Naive thymus-derived CD4-positive, alpha-beta T cell (primary cell): ENCODE results near the gene CRB2. TPM values are rescaled to one million over a fixed set of nuclear protein-coding genes. Genes with fewer than 3 reads are reported as not detected.

Experiments used
- ATAC-seq: fragments of 150-1000 bp; cut with Tn5 transposase; 2 replicates; pipeline ENCODE4 v1.10.0; 2021; ENCODE audit warnings: mild to moderate bottlenecking, moderate library complexity
- CTCF ChIA-PET: fragments of 350-600 bp; sonication (Branson Sonifier 250); formaldehyde crosslinking; loops from one replicate; lab custom pipeline; 2021; ENCODE audit warnings: antibody characterized with exemption; lab: Charles Lee
- POLR2A ChIA-PET: fragments of 350-600 bp; sonication (Branson Sonifier 250); formaldehyde crosslinking; loops from one replicate; lab custom pipeline; 2021; ENCODE audit warnings: antibody characterized with exemption, inconsistent platforms; lab: Charles Lee
- DNase-seq, 9 donors: peaks; one replicate each; pipeline versions ENCODE4 v3.0.0 to v3.0.0-alpha.2; 2020 to 2022; ENCODE audit warnings: mixed read lengths in 1 of 9
- H3K27ac ChIP-seq: one replicate; pipeline ENCODE4 v1.7.0; 2013; ENCODE audit warnings: mild to moderate bottlenecking, low read depth, low read length, moderate library complexity
- H3K27me3 ChIP-seq, 2 donors: one replicate each; pipeline ENCODE4 v1.7.0; 2013; ENCODE audit warnings: low read length in 2 of 2, mild to moderate bottlenecking in 2 of 2, moderate library complexity in 2 of 2; ENCODE audit not compliant: control insufficient read depth in 2 of 2, insufficient read depth in 2 of 2
- H3K36me3 ChIP-seq, 3 experiments: 1 replicate in 2 of 3; 2 replicates in 1 of 3; pipeline ENCODE4 v1.7.0; 2013; ENCODE audit warnings: low read length in 3 of 3, mild to moderate bottlenecking in 3 of 3, moderate library complexity in 1 of 3; ENCODE audit not compliant: insufficient read depth in 3 of 3, control insufficient read depth in 2 of 3
- H3K4me1 ChIP-seq, 2 donors: one replicate each; pipeline ENCODE4 v1.7.0; 2013; ENCODE audit warnings: low read length in 2 of 2, mild to moderate bottlenecking in 2 of 2, moderate library complexity in 1 of 2; ENCODE audit not compliant: control insufficient read depth in 2 of 2, insufficient read depth in 2 of 2
- H3K4me3 ChIP-seq: 2 replicates; pipeline ENCODE4 v1.7.0; 2013; ENCODE audit warnings: mild to moderate bottlenecking, low read length
- H3K9me3 ChIP-seq, 3 experiments: 1 replicate in 2 of 3; 2 replicates in 1 of 3; pipeline ENCODE4 v1.7.0; 2013; ENCODE audit warnings: low read length in 3 of 3; ENCODE audit not compliant: control insufficient read depth in 2 of 3
- H3K27ac Mint-ChIP-seq, 9 donors: one replicate each; pipeline ENCODE4 v1.8.0; 2020 to 2022; ENCODE audit warnings: mixed read lengths in 9 of 9, mild to moderate bottlenecking in 8 of 9, moderate library complexity in 5 of 9, inconsistent platforms in 2 of 9
- H3K27me3 Mint-ChIP-seq, 5 donors: one replicate each; pipeline ENCODE4 v1.8.0; 2021 to 2022; ENCODE audit warnings: mixed read lengths in 5 of 5, mild to moderate bottlenecking in 1 of 5
- H3K36me3 Mint-ChIP-seq, 5 donors: one replicate each; pipeline ENCODE4 v1.8.0; 2020 to 2022; ENCODE audit warnings: mixed read lengths in 5 of 5, mild to moderate bottlenecking in 3 of 5, inconsistent platforms in 1 of 5
- H3K4me1 Mint-ChIP-seq, 7 donors: one replicate each; pipeline ENCODE4 v1.8.0; 2020 to 2022; ENCODE audit warnings: mixed read lengths in 7 of 7, mild to moderate bottlenecking in 3 of 7, inconsistent platforms in 1 of 7
- H3K4me3 Mint-ChIP-seq, 10 donors: one replicate each; pipeline ENCODE4 v1.8.0; 2020 to 2022; ENCODE audit warnings: mild to moderate bottlenecking in 10 of 10, mixed read lengths in 10 of 10, moderate library complexity in 6 of 10, inconsistent platforms in 2 of 10
- H3K9me3 Mint-ChIP-seq, 11 donors: one replicate each; pipeline ENCODE4 v1.8.0; 2020 to 2022; ENCODE audit warnings: mixed read lengths in 11 of 11, mild to moderate bottlenecking in 4 of 11, inconsistent platforms in 1 of 11, moderate library complexity in 1 of 11
- intact Hi-C, 2 donors: fragments of 100-400 bp; cut with micrococcal nuclease; formaldehyde crosslinking; loops; one replicate each; pipeline ENCODE4 v1.15.1; 2023
- microRNA-seq: library from miRNA; unstranded; fragments of <30 nt; microRNA quantifications from one replicate; pipeline ENCODE4 v1.2.0, GENCODE V29; 2022; ENCODE audit warnings: borderline microRNAs expressed
- polyA plus RNA-seq, 2 donors: library from polyadenylated mRNA; unstranded; fragments of 300-500 nt; fragmentation: Illumina TruSeq; gene quantifications; one replicate each; pipeline ENCODE4 v1.2.3, GENCODE V29; 2021
- total RNA-seq, 6 experiments: library from RNA in 5 of 6; stranded (reverse) in 5 of 6; gene quantifications; 1 replicate in 5 of 6; 2 replicates in 1 of 6; pipeline ENCODE4 v1.2.3 and lab custom pipeline; 2021 to 2026

Gene CRB2
- total and polyA plus RNA-seq, 7 experiments from 2014 or later = not detected

DNA sequence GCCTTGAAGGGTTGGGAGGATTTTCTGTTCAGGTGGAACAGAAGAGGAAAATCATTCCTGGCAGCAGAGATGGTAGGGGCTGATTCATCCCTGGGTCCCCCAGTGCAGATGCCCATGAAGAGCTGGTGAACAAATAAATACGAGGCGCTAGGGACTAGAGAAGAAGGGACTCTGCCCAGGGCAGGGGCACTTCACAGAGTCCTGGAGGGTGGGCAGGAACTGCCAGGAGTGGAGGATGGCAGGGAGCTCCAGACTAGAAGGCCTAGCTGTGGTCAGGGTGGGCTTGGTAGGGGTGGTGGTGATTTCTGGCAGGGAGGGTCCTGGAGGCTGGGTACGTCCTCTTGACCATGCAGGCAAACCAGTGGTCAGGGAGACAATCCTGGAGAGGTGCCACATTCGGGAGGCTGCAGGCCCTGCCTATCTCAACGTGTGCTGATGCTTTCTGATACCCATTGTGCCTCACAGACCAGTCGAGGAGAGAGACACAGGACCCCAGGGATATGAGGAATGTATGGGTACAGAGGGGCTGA, 69.9 kb downstream of the CRB2 start:
- no peaks in the 10 kb centered on the region for H3K27me3 Mint-ChIP-seq

DNA sequence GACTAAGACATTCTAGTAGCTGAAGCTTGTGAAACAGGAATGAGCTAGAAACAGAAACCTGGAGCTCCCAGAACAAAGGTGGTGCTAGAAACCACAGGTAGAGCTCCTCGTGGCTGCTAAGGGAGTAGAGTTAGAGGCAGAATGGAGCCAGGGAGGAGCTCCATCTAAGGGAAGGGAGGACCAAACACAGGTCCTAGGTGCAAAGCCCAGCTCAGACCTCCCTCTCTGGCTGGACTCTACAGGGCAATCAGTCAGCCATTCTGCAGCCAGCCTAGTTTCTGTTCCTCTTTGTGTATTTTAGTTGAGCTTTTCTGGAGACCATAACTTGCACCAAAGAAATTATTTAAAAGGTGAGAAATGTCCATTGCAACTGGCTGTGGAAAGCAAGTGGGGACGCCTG, 70.4 kb downstream of the CRB2 start:
- H3K36me3 ChIP-seq = peaks cover 0 to 14% (median 2%) of the 10 kb centered on the region in 3 experiments
- Mint-ChIP-seq H3K27ac (no peak overlapping the region), H3K27me3 (no peaks in the 10 kb centered on the region), H3K36me3 (peaks cover 9 to 46% (median 14%) of the 10 kb centered on the region in 5 donors), H3K4me1 (peaks cover 0 to 9% (median 0%) of the 10 kb centered on the region in 7 donors), H3K4me3 (no peak overlapping the region), H3K9me3 (peaks cover 0 to 5% (median 0%) of the 10 kb centered on the region in 11 donors)
- DNase-seq (no peak), ATAC-seq (no peak)
- intact Hi-C loops = no loop called here
- no peak overlapping the region for H3K4me3 ChIP-seq
- H3K27me3 ChIP-seq = no peaks in the 10 kb centered on the region
- ChIA-PET CTCF (no interaction called here), POLR2A (no interaction called here)
- H3K4me1 ChIP-seq = no peaks in the 10 kb centered on the region
- H3K9me3 ChIP-seq = no peaks in the 10 kb centered on the region
- H3K27ac ChIP-seq = no peak overlapping the region

More for the DNA sequence above, 69.9 kb downstream of the CRB2 start:
- peaks cover 0 to 5% (median 0%) of the 10 kb centered on the region in 11 donors for H3K9me3 Mint-ChIP-seq
- H3K36me3 Mint-ChIP-seq = peaks cover 9 to 42% (median 14%) of the 10 kb centered on the region in 5 donors
- Histone ChIP-seq H3K27ac (no peak overlapping the region), H3K4me1 (no peaks in the 10 kb centered on the region), H3K9me3 (no peaks in the 10 kb centered on the region), H3K27me3 (no peaks in the 10 kb centered on the region), H3K4me3 (no peak overlapping the region), H3K36me3 (peaks cover 0 to 14% (median 2%) of the 10 kb centered on the region in 3 experiments)
- DNase-seq (no peak), ATAC-seq (no peak)
- CTCF ChIA-PET = no interaction called here
- H3K4me3 Mint-ChIP-seq = no peak overlapping the region
- peak overlapping the region in 1 of 9 donors; percentile 36 for H3K27ac Mint-ChIP-seq
- intact Hi-C loops = no loop called here
- peaks cover 0 to 9% (median 0%) of the 10 kb centered on the region in 7 donors for H3K4me1 Mint-ChIP-seq
- POLR2A ChIA-PET = no interaction called here

Small RNA genes within 50 kb of the gene (microRNA-seq; reads per million reads assigned to microRNA genes)
- not detected for gene MIR601

Other genes with a start within 250 kb of the CRB2 start
- 10 to 100 TPM; 14.5 to 28.8 (median 17.5) TPM for gene STRBP, start 87.6 kb upstream of the CRB2 start, total RNA-seq
- gene STRBP, start 87.6 kb upstream of the CRB2 start, polyA plus RNA-seq = 10 to 100 TPM; 20.6 to 22.3 TPM